T-helper 2 cell treated with Interferon-gamma antibody and Interleukin-4, amounts not matched to agents 5 μg/mL and 100 μg/mL, for 36 hours (primary cell): ENCODE measurements around the gene ZNF438.
A peak's percentile ranks its signal among the peaks of the same experiment; 100 is the strongest.
"Not testable (repeated sequence)": the region's sequence is repeated elsewhere in the genome, so short reads cannot be mapped to it uniquely, and the experiment has no call there.

Experiments used
- DNase-seq: peaks from one replicate; pipeline ENCODE4 v3.0.0; 2021; ENCODE audit warnings: low spot score
- H3K27ac Mint-ChIP-seq: one replicate; pipeline ENCODE4 v1.8.0; 2021; ENCODE audit warnings: mild to moderate bottlenecking, mixed read lengths
- H3K27me3 Mint-ChIP-seq: one replicate; pipeline ENCODE4 v1.8.0; 2021; ENCODE audit warnings: low read depth, mixed read lengths
- H3K36me3 Mint-ChIP-seq: one replicate; pipeline ENCODE4 v1.8.0; 2021; ENCODE audit warnings: low read depth, mixed read lengths
- H3K4me1 Mint-ChIP-seq: one replicate; pipeline ENCODE4 v1.8.0; 2021; ENCODE audit warnings: low read depth, mixed read lengths
- H3K4me3 Mint-ChIP-seq: one replicate; pipeline ENCODE4 v1.8.0; 2022; ENCODE audit warnings: mild to moderate bottlenecking, moderate library complexity, mixed read lengths
- H3K9me3 Mint-ChIP-seq: one replicate; pipeline ENCODE4 v1.8.0; 2021; ENCODE audit warnings: mixed read lengths

ZNF438 gene

GRCh38 chr10:30979956-30980355 lies 51.7 kb downstream of the ZNF438 start:
- no peak overlapping the region for H3K4me3 Mint-ChIP-seq
- H3K9me3 Mint-ChIP-seq, result peaks cover 32% of the 10 kb centered on the region
- H3K4me1 Mint-ChIP-seq, result peaks cover 12% of the 10 kb centered on the region
- no peaks in the 10 kb centered on the region for H3K27me3 Mint-ChIP-seq
- peaks cover 34% of the 10 kb centered on the region for H3K36me3 Mint-ChIP-seq
- peak overlapping the region; percentile 23 for H3K27ac Mint-ChIP-seq
- no peak for DNase-seq

GRCh38 chr10:30978843-30979242 lies 52.8 kb downstream of the ZNF438 start:
- H3K27me3 Mint-ChIP-seq, result no peaks in the 10 kb centered on the region
- H3K36me3 Mint-ChIP-seq, result peaks cover 30% of the 10 kb centered on the region
- no peak overlapping the region for H3K27ac Mint-ChIP-seq
- peaks cover 11% of the 10 kb centered on the region for H3K4me1 Mint-ChIP-seq
- peaks cover 28% of the 10 kb centered on the region for H3K9me3 Mint-ChIP-seq
- H3K4me3 Mint-ChIP-seq, result no peak overlapping the region
- no peak for DNase-seq

- peaks cover 20% of the 10 kb centered on the region for H3K9me3 Mint-ChIP-seq
- H3K4me3 Mint-ChIP-seq, result no peak overlapping the region
- H3K27me3 Mint-ChIP-seq, result no peaks in the 10 kb centered on the region
- peaks cover 8% of the 10 kb centered on the region for H3K4me1 Mint-ChIP-seq
- peaks cover 24% of the 10 kb centered on the region for H3K36me3 Mint-ChIP-seq
- no peak overlapping the region for H3K27ac Mint-ChIP-seq
- no peak for DNase-seq
These were observed 54.3 kb downstream of the ZNF438 start for GRCh38 chr10:30977385-30977784.

GRCh38 chr10:30974773-30975415 lies 56.8 kb downstream of the ZNF438 start:
- H3K27ac Mint-ChIP-seq, result no peak overlapping the region
- H3K4me1 Mint-ChIP-seq, result peaks cover 10% of the 10 kb centered on the region
- H3K9me3 Mint-ChIP-seq, result peaks cover 10% of the 10 kb centered on the region
- DNase-seq, result no peak
- H3K36me3 Mint-ChIP-seq, result peaks cover 14% of the 10 kb centered on the region
- no peak overlapping the region for H3K4me3 Mint-ChIP-seq
- H3K27me3 Mint-ChIP-seq, result no peaks in the 10 kb centered on the region

DNA sequence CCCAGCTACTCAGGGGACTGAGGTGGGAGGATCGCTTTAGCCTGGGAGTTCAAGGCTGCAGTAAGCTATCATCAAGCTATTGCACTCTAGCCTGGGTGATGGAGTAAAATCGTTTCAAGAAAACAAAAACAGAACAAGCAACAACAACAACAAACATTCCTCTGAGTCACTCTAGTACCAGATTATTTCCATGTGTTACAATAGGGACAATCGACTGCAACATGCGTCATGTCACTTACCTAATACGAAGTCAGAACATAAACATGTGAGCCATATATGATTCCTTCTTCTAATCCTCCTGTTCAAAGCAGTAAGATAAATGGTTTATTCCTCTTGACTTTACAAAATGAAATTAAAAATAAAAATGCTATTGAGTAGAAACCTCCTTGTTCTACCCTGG lies 57.3 kb downstream of the ZNF438 start:
- Mint-ChIP-seq H3K4me3 (no peak overlapping the region), H3K4me1 (peaks cover 12% of the 10 kb centered on the region), H3K36me3 (peaks cover 9% of the 10 kb centered on the region), H3K27me3 (no peaks in the 10 kb centered on the region), H3K27ac (no peak overlapping the region), H3K9me3 (peaks cover 5% of the 10 kb centered on the region)
- DNase-seq, result no peak

DNA sequence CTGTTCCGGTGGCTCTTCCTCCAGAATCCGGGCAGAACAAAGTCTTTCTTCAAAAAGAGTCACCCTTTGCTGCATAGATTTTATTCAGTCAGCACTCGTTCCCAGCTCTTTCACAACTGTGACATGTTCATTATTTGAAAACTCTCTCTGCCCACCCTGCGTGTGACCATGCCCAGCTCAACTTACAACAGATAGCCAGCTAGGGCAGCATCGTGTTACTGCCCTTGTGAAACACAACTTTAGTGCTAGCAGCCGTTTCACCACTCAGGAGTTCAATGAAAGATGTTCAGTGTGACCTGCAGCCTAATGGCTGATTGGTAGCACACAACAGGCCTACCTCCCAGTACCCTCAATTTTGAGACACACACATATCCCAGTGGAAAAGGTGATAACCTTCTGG lies 57.9 kb downstream of the ZNF438 start:
- Mint-ChIP-seq H3K27ac (no peak overlapping the region), H3K9me3 (no peaks in the 10 kb centered on the region), H3K4me3 (no peak overlapping the region), H3K27me3 (no peaks in the 10 kb centered on the region), H3K36me3 (peaks cover 4% of the 10 kb centered on the region), H3K4me1 (peaks cover 17% of the 10 kb centered on the region)
- no peak for DNase-seq

- Mint-ChIP-seq H3K4me3 (no peak overlapping the region), H3K4me1 (peaks cover 25% of the 10 kb centered on the region), H3K36me3 (peaks cover 3% of the 10 kb centered on the region), H3K9me3 (no peaks in the 10 kb centered on the region), H3K27me3 (no peaks in the 10 kb centered on the region), H3K27ac (no peak overlapping the region)
- DNase-seq, result no peak
These were observed 60.8 kb downstream of the ZNF438 start for GRCh38 chr10:30970760-30971460.

DNA sequence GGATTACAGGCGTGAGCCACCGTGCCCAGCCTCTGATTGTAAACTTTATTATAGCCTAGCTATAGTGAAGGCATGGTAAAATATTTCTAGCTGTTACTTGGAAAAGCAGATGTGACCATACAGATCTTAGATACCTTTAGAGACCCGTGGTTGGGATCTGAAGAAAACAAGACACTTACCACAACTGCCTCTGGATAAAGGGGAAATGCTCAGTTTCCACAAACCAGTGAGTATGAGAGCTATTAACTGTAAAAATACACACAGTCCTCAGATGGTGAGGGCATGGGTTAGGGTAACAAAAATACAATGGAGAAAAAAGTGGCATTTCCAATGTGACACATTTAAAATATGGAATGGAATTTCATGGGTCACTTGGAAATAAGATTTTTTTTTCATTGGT lies 63.0 kb downstream of the ZNF438 start:
- no peaks in the 10 kb centered on the region for H3K27me3 Mint-ChIP-seq
- H3K9me3 Mint-ChIP-seq, result peaks cover 7% of the 10 kb centered on the region
- H3K27ac Mint-ChIP-seq, result peak overlapping the region; percentile 6
- peaks cover 8% of the 10 kb centered on the region for H3K36me3 Mint-ChIP-seq
- no peak overlapping the region for H3K4me3 Mint-ChIP-seq
- no peak for DNase-seq
- H3K4me1 Mint-ChIP-seq, result peaks cover 35% of the 10 kb centered on the region

DNA sequence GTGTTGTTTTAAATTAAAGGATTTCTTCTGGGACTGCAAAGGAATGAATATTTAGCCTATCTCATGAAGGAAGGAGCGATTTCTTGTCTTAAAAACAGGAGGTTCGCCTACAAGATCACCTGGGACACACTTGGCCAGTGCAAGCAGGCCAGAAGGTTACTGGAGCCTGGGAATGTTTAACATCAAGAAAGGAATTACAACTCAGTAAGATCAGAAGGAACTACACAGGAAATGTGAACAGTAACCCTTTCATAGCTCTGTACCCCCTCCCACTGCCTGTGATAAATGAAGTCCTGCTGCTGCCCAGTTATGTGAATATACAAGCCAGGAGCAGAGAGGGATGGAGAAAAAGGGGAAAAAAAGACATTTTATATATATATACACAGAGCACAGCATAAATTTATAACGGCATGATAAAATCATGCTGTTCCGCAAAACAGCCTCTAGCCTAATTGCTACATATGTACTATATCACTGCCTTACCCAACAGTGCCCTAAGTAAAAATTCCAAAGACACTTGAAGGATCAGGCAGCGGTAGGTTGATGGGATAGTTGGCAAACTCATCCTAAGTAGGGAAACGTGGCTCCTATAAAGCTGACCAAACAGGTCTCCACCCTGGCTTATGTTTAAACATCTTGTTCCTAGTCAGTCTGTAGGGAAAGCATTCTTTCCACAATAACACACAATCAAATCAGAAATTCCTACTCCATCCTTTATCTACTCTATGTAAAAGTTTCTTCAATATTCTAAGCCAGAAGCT lies 63.8 kb downstream of the ZNF438 start:
- no peak overlapping the region for H3K4me3 Mint-ChIP-seq
- peaks cover 7% of the 10 kb centered on the region for H3K9me3 Mint-ChIP-seq
- peaks cover 9% of the 10 kb centered on the region for H3K36me3 Mint-ChIP-seq
- no peak overlapping the region for H3K27ac Mint-ChIP-seq
- H3K4me1 Mint-ChIP-seq, result peaks cover 35% of the 10 kb centered on the region
- no peak for DNase-seq
- H3K27me3 Mint-ChIP-seq, result no peaks in the 10 kb centered on the region

GRCh38 chr10:30963992-30964930 lies 67.4 kb downstream of the ZNF438 start:
- Mint-ChIP-seq H3K27me3 (no peaks in the 10 kb centered on the region), H3K36me3 (peaks cover 13% of the 10 kb centered on the region), H3K4me1 (peaks cover 28% of the 10 kb centered on the region), H3K9me3 (peaks cover 10% of the 10 kb centered on the region), H3K27ac (peak overlapping the region; percentile 69), H3K4me3 (peak overlapping the region; percentile 49)
- no peak for DNase-seq

DNA sequence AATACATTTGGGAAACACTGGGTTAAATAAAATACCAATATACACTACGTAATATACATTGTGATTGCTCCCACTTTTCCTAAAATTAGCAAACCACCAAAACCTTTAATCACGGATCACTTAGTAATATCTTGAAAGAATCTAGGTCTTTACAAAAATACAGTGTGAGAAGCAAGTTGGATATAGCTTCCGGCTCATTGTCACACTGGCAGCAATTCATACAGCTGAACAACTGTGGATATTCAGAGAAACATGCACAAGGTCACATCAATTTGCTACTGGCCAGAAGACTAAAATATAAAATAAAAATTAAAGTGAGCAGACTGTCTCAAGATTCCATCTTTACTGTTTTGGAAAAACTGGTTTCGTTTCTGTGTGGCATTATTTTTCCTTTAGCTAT lies 69.1 kb downstream of the ZNF438 start:
- H3K9me3 Mint-ChIP-seq, result peaks cover 16% of the 10 kb centered on the region
- peaks cover 15% of the 10 kb centered on the region for H3K36me3 Mint-ChIP-seq
- H3K27me3 Mint-ChIP-seq, result no peaks in the 10 kb centered on the region
- H3K27ac Mint-ChIP-seq, result no peak overlapping the region
- no peak for DNase-seq
- H3K4me3 Mint-ChIP-seq, result no peak overlapping the region
- peaks cover 21% of the 10 kb centered on the region for H3K4me1 Mint-ChIP-seq

- H3K9me3 Mint-ChIP-seq, result peaks cover 21% of the 10 kb centered on the region
- no peaks in the 10 kb centered on the region for H3K27me3 Mint-ChIP-seq
- H3K4me3 Mint-ChIP-seq, result no peak overlapping the region
- H3K36me3 Mint-ChIP-seq, result peaks cover 24% of the 10 kb centered on the region
- DNase-seq, result no peak
- no peak overlapping the region for H3K27ac Mint-ChIP-seq
- H3K4me1 Mint-ChIP-seq, result peaks cover 16% of the 10 kb centered on the region
These were observed 71.8 kb downstream of the ZNF438 start for GRCh38 chr10:30959836-30960210.

GRCh38 chr10:30949218-30949617 lies 82.4 kb downstream of the ZNF438 start:
- Mint-ChIP-seq H3K36me3 (peaks cover 16% of the 10 kb centered on the region), H3K9me3 (peaks cover 17% of the 10 kb centered on the region)
- not testable (repeated sequence) for H3K4me1 Mint-ChIP-seq, H3K27ac Mint-ChIP-seq, DNase-seq, H3K27me3 Mint-ChIP-seq, H3K4me3 Mint-ChIP-seq
